ENCODE measurements around the gene FOXK2.
"Not testable (repeated sequence)": the region's sequence is repeated elsewhere in the genome, so short reads cannot be mapped to it uniquely, and the experiment has no call there.

The FOXK2 gene

GRCh38 chr17:82539076-82539475 lies 19.5 kb downstream of the FOXK2 start:
- not testable (repeated sequence) for H3K9me3 Mint-ChIP-seq (ENCODE audit: low read depth); H3K27me3 Mint-ChIP-seq; H3K4me3 Mint-ChIP-seq; H3K27ac Mint-ChIP-seq; H3K36me3 Mint-ChIP-seq
- peaks cover 50% of the 10 kb centered on the region for H3K4me1 Mint-ChIP-seq (ENCODE audit: low read depth)

GRCh38 chr17:82542439-82542838 lies 22.9 kb downstream of the FOXK2 start:
- Mint-ChIP-seq H3K4me3 (no peak overlapping the region), H3K9me3 (ENCODE audit: low read depth) (no peaks in the 10 kb centered on the region), H3K4me1 (ENCODE audit: low read depth) (peaks cover 45% of the 10 kb centered on the region), H3K36me3 (no peaks in the 10 kb centered on the region), H3K27me3 (no peaks in the 10 kb centered on the region), H3K27ac (no peak overlapping the region)

- Mint-ChIP-seq H3K27me3 (no peaks in the 10 kb centered on the region), H3K36me3 (no peaks in the 10 kb centered on the region), H3K4me1 (ENCODE audit: low read depth) (peaks cover 53% of the 10 kb centered on the region), H3K4me3 (no peak overlapping the region), H3K27ac (no peak overlapping the region), H3K9me3 (ENCODE audit: low read depth) (no peaks in the 10 kb centered on the region)
These were observed 25.0 kb downstream of the FOXK2 start for GRCh38 chr17:82544431-82545070.

DNA sequence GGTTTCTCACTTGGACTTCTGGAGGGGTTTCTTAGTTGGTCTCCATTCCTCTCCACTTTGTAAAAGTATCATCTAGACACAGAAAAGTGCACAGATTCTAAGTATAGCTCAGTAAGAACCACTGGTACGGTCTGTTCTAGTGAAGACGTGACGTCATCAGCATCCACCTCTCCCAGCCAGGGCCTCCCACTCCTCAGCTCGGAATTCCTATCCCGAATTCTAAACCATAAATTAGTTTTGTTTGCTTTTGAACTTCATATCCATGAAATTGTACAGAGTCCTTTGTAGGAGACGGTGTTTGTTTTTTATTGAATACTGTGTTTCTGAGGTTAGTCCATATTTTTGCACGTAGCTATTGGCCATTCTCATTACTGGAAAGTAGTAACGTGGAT lies 25.5 kb downstream of the FOXK2 start:
- Mint-ChIP-seq H3K36me3 (no peaks in the 10 kb centered on the region), H3K4me3 (no peak overlapping the region), H3K9me3 (ENCODE audit: low read depth) (no peaks in the 10 kb centered on the region), H3K4me1 (ENCODE audit: low read depth) (peaks cover 55% of the 10 kb centered on the region), H3K27ac (no peak overlapping the region), H3K27me3 (no peaks in the 10 kb centered on the region)

- Mint-ChIP-seq H3K27ac (peak overlapping the region; percentile 11), H3K4me3 (no peak overlapping the region), H3K36me3 (no peaks in the 10 kb centered on the region), H3K27me3 (no peaks in the 10 kb centered on the region), H3K9me3 (ENCODE audit: low read depth) (no peaks in the 10 kb centered on the region), H3K4me1 (ENCODE audit: low read depth) (peaks cover 60% of the 10 kb centered on the region)
These were observed 28.4 kb downstream of the FOXK2 start for GRCh38 chr17:82547981-82548380.

DNA sequence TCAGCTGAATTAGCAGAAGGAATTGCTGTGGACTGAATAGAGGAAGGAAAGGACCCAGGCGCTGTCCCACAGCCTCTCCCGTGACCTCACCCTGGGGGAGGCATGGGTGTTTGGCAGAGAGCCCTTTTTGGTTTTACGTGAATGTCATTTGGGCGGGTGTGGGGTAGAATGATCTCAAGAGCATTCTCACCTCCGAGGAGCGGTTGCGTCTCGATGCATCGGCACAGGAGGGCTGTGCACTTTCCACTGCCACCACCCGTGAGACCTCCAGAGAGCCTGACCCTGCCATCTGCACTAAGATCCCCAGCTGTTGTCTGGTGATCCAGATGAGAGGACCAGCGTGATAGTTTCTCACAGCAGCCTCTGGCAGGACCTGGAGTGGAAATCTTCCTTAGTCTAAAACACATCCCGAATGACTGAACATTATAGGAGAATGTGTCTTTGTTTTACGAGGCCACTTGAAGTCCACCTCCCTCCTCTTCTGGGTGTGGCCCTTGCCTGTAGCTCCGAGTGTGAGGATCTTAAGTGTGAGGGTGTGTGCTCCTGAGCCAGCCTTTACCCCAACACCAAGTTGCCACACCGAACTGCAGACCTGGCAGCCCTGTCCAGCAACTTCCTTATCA lies 29.3 kb downstream of the FOXK2 start:
- H3K4me1 Mint-ChIP-seq (ENCODE audit: low read depth), result peaks cover 57% of the 10 kb centered on the region
- peak overlapping the region; percentile 11 for H3K27ac Mint-ChIP-seq
- peak overlapping the region; percentile 14 for H3K4me3 Mint-ChIP-seq
- no peaks in the 10 kb centered on the region for H3K36me3 Mint-ChIP-seq
- H3K27me3 Mint-ChIP-seq, result no peaks in the 10 kb centered on the region
- H3K9me3 Mint-ChIP-seq (ENCODE audit: low read depth), result no peaks in the 10 kb centered on the region

DNA sequence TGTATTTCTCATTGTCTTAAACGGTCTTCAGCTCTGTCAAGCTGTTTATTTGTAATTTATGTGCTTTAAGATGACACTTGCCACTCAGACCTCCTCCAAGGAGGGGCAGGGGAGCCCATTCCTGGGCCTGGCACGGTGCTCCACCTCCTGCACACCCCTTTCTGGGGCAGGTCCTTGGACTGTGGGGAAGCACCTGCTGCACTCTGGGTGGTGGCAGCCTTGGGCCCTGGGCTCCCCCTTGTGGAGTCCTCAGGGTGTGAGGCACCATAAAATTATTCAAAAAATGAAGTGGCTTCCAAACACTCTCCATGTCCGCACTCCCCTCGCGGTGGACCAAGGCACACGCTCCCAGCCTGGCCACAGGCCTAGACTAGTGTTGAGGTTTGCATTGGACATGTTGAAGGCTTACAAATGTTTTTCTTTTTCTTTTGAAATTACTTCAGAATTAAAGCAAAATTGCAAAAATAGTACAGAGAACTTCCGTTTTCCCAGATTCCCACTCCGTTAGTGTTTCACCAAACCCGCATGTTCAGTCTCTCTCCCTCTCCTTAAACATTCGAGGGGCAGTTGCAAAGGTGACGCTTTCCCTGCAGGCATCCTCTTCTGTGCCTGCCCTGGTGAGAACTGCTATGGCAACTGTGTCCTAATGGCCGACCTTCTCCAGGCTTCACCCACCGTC lies 32.4 kb downstream of the FOXK2 start:
- H3K27me3 Mint-ChIP-seq, result no peaks in the 10 kb centered on the region
- no peaks in the 10 kb centered on the region for H3K36me3 Mint-ChIP-seq
- H3K4me3 Mint-ChIP-seq, result no peak overlapping the region
- H3K4me1 Mint-ChIP-seq (ENCODE audit: low read depth), result peaks cover 44% of the 10 kb centered on the region
- H3K27ac Mint-ChIP-seq, result no peak overlapping the region
- no peaks in the 10 kb centered on the region for H3K9me3 Mint-ChIP-seq (ENCODE audit: low read depth)

GRCh38 chr17:82552580-82552979 lies 33.0 kb downstream of the FOXK2 start:
- no peak overlapping the region for H3K27ac Mint-ChIP-seq
- H3K4me3 Mint-ChIP-seq, result no peak overlapping the region
- no peaks in the 10 kb centered on the region for H3K36me3 Mint-ChIP-seq
- H3K4me1 Mint-ChIP-seq (ENCODE audit: low read depth), result peaks cover 44% of the 10 kb centered on the region
- no peaks in the 10 kb centered on the region for H3K9me3 Mint-ChIP-seq (ENCODE audit: low read depth)
- H3K27me3 Mint-ChIP-seq, result no peaks in the 10 kb centered on the region

DNA sequence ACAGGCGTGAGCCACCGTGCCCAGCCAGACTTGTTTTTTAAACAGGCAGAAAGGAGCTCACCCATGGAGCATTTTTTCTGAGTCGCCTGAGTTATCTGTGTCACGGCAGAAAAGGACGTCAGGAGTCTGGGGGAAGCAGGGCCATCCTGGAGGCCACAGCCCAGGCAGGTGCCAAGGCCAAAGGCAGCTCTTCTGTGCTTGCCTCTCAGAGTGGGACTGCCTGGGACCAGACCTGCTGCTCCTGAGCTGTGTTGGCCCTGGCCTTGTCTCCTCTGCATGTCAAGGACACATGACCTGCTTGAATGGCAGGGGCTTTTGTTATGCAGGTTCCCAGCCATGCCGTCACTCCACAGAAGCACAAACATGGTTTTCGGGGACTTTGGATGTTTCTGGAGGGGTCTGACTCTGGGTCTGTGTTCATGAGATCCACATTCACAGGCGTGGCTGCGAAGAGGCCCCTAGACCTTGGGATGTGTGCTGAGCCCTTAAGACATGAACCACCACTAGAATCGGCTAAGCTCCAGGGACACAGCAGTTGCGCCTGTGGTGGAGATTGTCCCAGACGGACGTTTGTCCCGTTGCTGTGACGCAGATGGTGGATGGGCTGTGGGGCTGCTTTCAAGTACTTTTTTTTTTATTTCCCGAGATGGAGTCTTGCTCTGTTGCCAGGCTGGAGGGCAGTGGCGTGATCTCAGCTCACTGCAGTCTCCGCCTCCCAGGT lies 33.8 kb downstream of the FOXK2 start:
- Mint-ChIP-seq H3K27me3 (no peaks in the 10 kb centered on the region), H3K36me3 (no peaks in the 10 kb centered on the region), H3K4me3 (no peak overlapping the region), H3K4me1 (ENCODE audit: low read depth) (peaks cover 41% of the 10 kb centered on the region), H3K27ac (no peak overlapping the region), H3K9me3 (ENCODE audit: low read depth) (no peaks in the 10 kb centered on the region)

DNA sequence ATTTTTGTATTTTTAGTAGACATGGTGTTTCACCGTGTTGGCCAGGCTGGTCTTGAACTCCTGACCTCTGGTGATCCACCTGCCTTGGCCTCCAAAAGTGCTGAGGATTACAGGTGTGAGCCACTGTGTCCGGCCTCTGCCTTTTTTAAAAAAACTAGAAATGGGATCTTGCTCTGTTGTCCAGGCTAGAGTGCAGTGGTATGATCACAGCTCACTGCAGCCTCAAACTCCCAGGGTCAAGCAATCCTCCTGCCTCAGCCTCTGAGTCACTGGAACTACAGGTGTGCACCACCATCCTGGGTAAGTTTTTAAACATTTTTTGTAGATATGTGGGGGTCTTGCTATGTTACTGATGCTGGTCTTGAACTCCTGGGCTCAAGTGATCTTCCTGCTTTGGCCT lies 38.0 kb downstream of the FOXK2 start:
- H3K4me1 Mint-ChIP-seq (ENCODE audit: low read depth), result peaks cover 31% of the 10 kb centered on the region
- H3K27me3 Mint-ChIP-seq; H3K27ac Mint-ChIP-seq; H3K9me3 Mint-ChIP-seq (ENCODE audit: low read depth); H3K4me3 Mint-ChIP-seq; H3K36me3 Mint-ChIP-seq: not testable (repeated sequence)

- peaks cover 28% of the 10 kb centered on the region for H3K4me1 Mint-ChIP-seq (ENCODE audit: low read depth)
- no peaks in the 10 kb centered on the region for H3K9me3 Mint-ChIP-seq (ENCODE audit: low read depth)
- no peak overlapping the region for H3K27ac Mint-ChIP-seq
- H3K36me3 Mint-ChIP-seq, result no peaks in the 10 kb centered on the region
- H3K27me3 Mint-ChIP-seq, result no peaks in the 10 kb centered on the region
- H3K4me3 Mint-ChIP-seq, result no peak overlapping the region
These were observed 40.2 kb downstream of the FOXK2 start for GRCh38 chr17:82559566-82560251.

- H3K4me1 Mint-ChIP-seq (ENCODE audit: low read depth), result peaks cover 25% of the 10 kb centered on the region
- no peaks in the 10 kb centered on the region for H3K9me3 Mint-ChIP-seq (ENCODE audit: low read depth)
- no peak overlapping the region for H3K4me3 Mint-ChIP-seq
- H3K36me3 Mint-ChIP-seq, result no peaks in the 10 kb centered on the region
- H3K27me3 Mint-ChIP-seq, result no peaks in the 10 kb centered on the region
- no peak overlapping the region for H3K27ac Mint-ChIP-seq
These were observed 40.7 kb downstream of the FOXK2 start for GRCh38 chr17:82560252-82560642.

- Mint-ChIP-seq H3K36me3 (no peaks in the 10 kb centered on the region), H3K9me3 (ENCODE audit: low read depth) (no peaks in the 10 kb centered on the region), H3K27ac (peak overlapping the region; percentile 61), H3K4me3 (no peak overlapping the region), H3K4me1 (ENCODE audit: low read depth) (peaks cover 25% of the 10 kb centered on the region), H3K27me3 (no peaks in the 10 kb centered on the region)
These were observed 41.4 kb downstream of the FOXK2 start for GRCh38 chr17:82560802-82561428.

- peaks cover 25% of the 10 kb centered on the region for H3K4me1 Mint-ChIP-seq (ENCODE audit: low read depth)
These were observed 42.0 kb downstream of the FOXK2 start for GRCh38 chr17:82561429-82562035.

More at GRCh38 chr17:82561429-82562035, 42.0 kb downstream of the FOXK2 start:
- H3K36me3 Mint-ChIP-seq, result no peaks in the 10 kb centered on the region
- H3K27me3 Mint-ChIP-seq, result no peaks in the 10 kb centered on the region
- peak overlapping the region; percentile 61 for H3K27ac Mint-ChIP-seq
- no peak overlapping the region for H3K4me3 Mint-ChIP-seq
- H3K9me3 Mint-ChIP-seq (ENCODE audit: low read depth), result no peaks in the 10 kb centered on the region

All from activated naive CD8-positive, alpha-beta T cell (primary cell).